Dedifferentiated amniotic fluid mesenchymal stem cell (primary cell): ENCODE data around the gene HP.
"Not testable (repeated sequence)": the region's sequence is repeated elsewhere in the genome, so short reads cannot be mapped to it uniquely, and the experiment has no call there.

ENCODE experiments used
- DNase-seq: peaks from one replicate; pipeline ENCODE4 v3.0.0-alpha.2; 2016; ENCODE audit errors: extremely low spot score

Gene HP

GRCh38 chr16:72043539-72043938, 10.8 kb upstream of the HP start:
- no peak for DNase-seq

DNA sequence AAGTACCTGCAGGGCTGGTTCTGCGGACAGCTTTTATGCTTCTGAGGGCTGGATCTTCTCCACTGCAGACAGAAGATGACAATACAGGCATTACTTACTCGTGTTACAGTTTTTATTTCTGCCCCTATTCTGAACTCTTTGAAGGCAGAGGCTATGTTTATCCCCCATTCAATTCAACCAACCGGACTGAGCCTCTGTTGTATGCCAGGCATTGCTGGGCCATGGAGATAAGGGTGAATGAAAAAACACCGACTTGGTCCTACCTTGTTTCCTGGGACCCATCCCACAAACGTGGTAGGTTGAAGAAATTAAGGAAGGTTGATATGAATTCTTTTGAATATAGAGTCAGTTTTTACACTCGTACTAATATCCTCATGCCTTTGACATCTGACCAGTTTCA, 10.0 kb upstream of the HP start:
- DNase-seq = no peak

DNA sequence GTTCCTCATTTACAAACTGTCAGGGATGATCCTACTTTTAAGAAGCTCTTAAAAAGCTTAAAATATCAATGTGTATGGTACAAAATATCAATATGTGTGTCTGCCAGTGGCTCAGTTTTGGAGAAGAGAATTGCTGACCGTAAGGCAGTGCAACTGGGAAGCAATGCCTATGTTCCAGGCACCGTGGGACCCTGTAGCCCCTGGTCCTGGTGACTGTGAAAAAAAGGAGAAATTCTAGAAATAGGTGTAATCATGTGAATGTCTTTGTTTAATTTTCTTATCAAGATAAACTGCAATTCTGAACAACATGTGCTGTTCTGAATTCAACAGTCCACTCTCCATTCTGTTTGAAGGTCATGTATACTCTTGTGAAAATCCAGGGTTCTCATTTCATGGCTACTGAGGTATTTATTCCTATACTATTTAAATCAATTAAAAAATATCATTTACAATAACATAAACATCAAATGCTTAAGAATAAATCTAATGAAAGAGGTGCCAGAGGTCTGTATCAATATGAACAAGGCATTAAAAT, 9.4 kb upstream of the HP start:
- no peak for DNase-seq

DNA sequence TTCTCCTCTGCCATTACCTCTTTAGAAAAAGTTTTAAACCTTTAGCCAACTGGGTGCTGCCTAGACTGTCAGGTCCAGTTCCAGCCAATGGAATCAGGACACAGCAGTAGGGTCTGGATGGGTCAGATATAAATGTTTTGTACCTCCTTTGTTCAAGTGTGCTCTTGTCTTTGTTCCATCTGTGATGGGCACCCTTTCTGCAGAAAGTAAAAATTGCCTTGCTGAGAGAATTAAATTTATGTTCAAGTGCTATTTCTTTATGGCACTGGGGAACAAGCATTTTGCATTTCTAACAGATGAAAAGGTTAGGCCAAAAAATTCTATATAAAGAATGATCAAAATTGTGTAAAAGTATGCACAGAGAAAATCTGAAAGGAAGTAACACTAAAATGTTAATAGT, 5.2 kb upstream of the HP start:
- DNase-seq = no peak

- DNase-seq = no peak
Observed at GRCh38 chr16:72050769-72051464, 3.4 kb upstream of the HP start.

DNA sequence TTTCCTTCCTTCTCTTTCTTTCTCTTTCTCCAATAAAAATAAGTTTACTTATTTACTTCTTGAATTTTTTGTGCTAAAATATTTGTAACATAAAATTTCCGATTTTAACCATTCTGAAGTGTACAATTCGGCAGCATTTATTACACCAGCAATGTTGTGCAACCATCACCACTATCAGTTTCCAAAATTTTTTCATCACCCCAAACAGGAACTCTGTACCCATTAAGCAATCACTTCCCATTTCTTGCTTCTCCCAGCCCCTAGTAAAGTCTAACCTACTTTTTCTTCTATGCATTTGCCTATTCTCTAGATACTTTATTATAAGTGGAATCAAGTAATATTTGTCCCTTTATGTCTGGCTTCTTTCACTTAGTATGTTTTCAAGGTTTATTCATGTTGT, 2.5 kb upstream of the HP start:
- no peak for DNase-seq

- no peak for DNase-seq
Observed at GRCh38 chr16:72055911-72056310, 1.6 kb downstream of the HP start.

DNA sequence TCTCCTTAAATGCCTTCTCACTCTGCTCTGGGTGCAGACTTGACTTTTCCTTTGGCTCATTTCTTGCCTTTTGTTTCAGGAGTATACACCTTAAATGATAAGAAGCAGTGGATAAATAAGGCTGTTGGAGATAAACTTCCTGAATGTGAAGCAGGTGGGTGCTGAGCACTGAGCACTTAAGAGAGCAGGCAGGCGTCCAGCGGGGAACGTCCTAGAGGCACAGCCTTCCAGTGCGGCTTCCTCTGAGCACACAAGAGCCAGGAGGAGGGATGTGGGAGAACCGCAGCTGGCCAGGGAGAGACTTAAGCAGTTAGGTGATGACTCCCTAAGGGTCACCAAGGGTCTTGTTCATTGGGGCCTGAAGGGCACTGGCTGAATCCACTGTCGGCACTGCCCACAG, 3.0 kb downstream of the HP start:
- not testable (repeated sequence) for DNase-seq

- not testable (repeated sequence) for DNase-seq
Observed at GRCh38 chr16:72059060-72059459, 4.8 kb downstream of the HP start.

DNA sequence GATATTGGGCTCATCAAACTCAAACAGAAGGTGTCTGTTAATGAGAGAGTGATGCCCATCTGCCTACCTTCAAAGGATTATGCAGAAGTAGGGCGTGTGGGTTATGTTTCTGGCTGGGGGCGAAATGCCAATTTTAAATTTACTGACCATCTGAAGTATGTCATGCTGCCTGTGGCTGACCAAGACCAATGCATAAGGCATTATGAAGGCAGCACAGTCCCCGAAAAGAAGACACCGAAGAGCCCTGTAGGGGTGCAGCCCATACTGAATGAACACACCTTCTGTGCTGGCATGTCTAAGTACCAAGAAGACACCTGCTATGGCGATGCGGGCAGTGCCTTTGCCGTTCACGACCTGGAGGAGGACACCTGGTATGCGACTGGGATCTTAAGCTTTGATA, 6.1 kb downstream of the HP start:
- DNase-seq = no peak

GRCh38 chr16:72061564-72061963, 7.3 kb downstream of the HP start:
- DNase-seq = no peak

- no peak for DNase-seq
Observed at GRCh38 chr16:72064361-72064894, 10.1 kb downstream of the HP start.

DNA sequence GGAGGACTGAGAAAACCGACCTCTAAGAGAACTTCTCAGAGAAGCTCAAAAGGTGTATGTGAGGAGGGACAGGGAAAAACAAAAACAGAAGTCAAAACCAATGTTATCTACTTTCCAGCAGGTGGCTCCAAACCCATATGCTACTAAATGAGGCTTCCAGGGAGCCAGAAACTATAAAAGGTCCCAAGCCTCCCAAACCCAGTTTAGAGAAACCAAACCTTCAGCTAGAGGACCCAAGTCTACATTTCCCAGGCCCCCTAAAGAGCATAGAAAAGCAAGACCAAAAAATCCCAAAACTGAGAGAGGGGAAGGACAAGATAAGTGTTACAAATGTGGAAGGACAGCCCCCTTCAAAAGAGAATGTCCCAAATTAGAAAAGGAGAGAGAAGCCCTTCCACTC, 12.4 kb downstream of the HP start:
- peak; percentile 26 for DNase-seq

- DNase-seq = no peak
Observed at GRCh38 chr16:72068930-72069329, 14.6 kb downstream of the HP start.

DNA sequence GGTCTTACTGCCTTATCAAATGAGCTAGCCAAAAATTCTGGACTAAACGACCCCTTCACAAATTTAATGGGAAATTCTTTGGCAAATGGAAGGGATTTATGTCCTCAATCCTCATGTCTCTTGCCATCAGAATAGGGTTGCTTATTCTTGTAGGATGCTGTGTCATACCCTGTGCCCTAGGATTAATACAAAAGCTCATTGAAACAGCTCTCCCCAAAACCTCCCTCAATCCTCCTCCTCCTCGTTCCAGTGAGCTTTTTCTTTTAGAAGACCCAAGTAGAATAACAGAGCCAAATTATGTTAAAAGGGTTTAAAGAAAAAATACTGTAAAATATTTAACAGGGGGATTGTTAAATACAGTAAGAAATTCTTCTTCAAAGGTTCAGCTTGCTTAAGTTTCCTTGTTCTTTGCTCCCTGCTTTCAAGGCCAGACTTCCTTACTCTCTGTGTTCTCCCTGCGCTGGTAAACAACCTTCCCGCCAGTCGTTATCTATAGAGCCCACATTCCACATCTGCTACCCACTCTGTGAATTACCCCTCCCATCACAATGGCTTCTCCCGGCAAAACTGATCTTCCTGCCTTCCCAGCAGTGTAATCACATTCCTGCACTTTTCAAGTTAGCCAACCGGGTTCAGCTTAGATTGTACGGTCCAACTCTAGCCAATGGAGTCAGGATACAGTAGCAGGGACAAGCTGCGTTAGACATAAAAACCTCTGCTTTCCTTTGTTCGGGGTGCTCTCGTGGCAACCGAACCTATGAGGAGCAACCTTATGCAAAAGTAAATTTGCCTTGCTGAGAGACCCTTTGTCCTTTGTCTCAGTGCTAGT, 18.4 kb downstream of the HP start:
- no peak for DNase-seq

DNA sequence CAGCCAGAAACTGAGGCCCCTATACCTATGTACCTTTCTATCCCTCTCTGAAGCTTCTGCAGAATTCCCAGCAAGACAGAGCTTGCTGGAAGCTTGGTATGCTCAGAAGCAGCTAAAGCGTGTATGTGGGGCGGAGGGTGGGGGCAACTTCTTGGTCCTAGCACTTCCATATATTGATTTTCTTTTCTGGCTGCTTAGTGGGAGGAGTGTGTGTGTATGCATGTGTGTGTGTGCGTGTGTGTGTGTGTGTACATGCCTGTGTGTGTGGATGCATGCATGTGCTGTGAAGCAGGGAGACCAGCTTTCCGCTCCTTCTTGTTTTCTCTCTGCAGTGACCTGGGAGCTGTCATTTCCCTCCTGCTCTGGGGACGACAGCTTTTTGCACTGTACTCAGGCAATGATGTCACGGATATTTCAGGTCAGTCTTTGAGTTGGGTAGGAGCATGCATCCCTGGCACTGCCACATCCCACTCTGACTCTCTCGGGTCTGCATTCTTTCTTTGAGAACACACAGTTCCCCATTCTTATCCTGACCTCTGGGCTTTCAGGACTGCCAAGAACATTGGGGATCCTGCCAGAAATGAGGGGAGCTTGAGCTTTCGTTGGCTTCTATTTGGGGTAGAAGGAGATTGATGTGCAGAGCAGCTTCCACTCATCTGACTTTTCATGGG, 19.4 kb downstream of the HP start:
- DNase-seq = no peak

GRCh38 chr16:72075067-72075466, 20.8 kb downstream of the HP start:
- DNase-seq = not testable (repeated sequence)

DNA sequence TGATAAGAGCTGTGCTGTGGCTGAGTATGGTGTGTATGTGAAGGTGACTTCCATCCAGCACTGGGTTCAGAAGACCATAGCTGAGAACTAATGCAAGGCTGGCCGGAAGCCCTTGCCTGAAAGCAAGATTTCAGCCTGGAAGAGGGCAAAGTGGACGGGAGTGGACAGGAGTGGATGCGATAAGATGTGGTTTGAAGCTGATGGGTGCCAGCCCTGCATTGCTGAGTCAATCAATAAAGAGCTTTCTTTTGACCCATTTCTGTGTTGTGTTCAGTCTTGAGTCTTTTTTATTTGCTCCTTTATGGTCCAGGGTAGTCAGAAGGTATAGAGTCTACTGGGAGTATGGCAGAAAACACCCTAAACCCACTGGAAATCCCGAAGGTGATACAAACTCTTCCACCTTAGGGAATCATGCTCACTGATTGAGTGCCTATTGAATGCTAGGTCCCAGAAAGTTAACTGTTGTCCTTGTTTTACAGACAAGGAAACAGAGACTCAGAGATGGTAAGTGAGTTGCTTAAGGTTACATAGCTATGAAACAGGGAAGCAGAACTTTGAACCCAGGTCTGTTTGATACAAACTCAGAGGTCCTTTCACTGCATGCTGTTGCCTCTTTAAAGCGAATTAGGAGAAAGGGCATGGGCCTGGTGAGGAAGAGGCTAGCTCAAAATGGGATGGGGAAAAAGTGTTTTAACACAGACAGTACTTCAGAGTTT, 22.8 kb downstream of the HP start:
- not testable (repeated sequence) for DNase-seq

DNA sequence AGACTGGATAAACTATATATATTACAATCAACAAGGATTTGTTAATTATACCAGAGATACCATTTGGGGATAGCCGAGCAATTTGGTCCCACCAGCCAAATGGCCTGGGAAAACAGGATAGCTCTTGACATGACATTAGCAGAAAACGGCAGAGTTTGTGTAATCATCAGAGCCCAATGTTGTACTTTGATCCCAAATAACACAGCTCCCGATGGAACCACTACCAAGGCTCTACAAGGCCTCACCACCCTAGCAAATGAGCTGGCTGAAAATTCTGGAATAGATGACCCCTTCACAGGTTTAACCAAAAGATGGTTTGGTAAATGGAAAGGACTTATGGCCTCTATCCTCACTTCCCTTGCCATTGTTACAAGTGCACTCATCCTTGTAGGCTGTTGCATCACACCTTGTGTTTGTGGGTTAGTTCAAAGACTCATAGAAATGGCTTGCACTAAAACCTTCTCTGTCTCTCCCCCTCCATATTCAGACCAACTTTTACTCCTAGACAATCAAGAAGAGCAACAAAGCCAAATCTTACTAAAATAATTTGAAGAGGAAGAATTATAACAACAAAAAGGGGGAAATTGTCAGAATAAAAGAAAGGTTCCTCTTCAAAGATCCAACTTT, 29.6 kb downstream of the HP start:
- no peak for DNase-seq

DNA sequence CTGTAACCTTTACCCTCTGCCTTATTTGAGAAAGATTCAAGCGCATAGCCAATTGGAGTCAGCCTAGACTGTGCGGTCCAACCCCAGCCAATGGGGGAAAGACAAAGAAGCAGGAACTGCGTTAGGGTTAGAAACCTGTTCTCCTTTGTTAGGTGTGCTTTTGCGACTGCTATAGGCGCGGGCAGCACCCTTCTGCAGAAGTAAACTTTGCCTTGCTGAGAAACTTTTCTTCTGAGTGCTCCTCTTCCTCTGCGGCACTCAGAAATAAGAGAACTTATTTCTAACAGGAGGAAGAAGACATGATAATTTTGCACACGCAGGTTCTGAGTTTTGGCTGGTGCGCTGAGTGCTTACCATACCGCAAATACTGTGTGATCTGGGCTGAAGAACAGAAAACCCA, 30.1 kb downstream of the HP start:
- DNase-seq = no peak

GRCh38 chr16:72085002-72085401, 30.7 kb downstream of the HP start:
- DNase-seq = no peak
